OCI-LY7 (cell line): ENCODE results near the gene CRIP2. TPM values are rescaled to one million over a fixed set of nuclear protein-coding genes. Genes with fewer than 3 reads are reported as not detected.
A peak's percentile ranks its signal among the peaks of the same experiment; 100 is the strongest.

Experiments
- BruUV-seq: library from RNA; stranded (reverse); fragments of 400-500 nt; replicated peaks from 2 replicates; lab custom pipeline; 2021; lab: Mats Ljungman, UMichigan
- CTCF ChIA-PET: fragments of 300-600 bp; sonication (Branson Sonifier 250); formaldehyde crosslinking; loops from one replicate; lab custom pipeline; 2022; ENCODE audit warnings: antibody characterized with exemption; ENCODE audit not compliant: unreplicated experiment; lab: Charles Lee
- POLR2A ChIA-PET: fragments of 300-600 bp; sonication (Branson Sonifier 250); formaldehyde crosslinking; loops from one replicate; lab custom pipeline; 2022; ENCODE audit warnings: antibody characterized with exemption; lab: Charles Lee
- DNase-seq: peaks from one replicate; pipeline ENCODE4 v3.0.0-alpha.2; 2015; ENCODE audit warnings: low spot score
- H2AFZ ChIP-seq: fragments of 200-600 bp; sonication (generic), shearing (Covaris generic); 2 replicates; pipeline ENCODE4 v1.6.1; 2014; ENCODE audit warnings: mild to moderate bottlenecking, antibody characterized with exemption, low read length, moderate library complexity
- H3K27ac ChIP-seq: fragments of 200-600 bp; sonication (generic); 2 replicates; pipeline ENCODE4 v1.5.1; 2014; ENCODE audit warnings: mixed run types, low read depth, mild to moderate bottlenecking, moderate library complexity, low read length, inconsistent platforms; ENCODE audit not compliant: poor library complexity, severe bottlenecking
- H3K36me3 ChIP-seq: fragments of 200-600 bp; sonication (generic); 2 replicates; pipeline ENCODE4 v1.6.1; 2014; ENCODE audit warnings: mild to moderate bottlenecking, antibody characterized with exemption, low read length, moderate library complexity, mixed read lengths; ENCODE audit not compliant: insufficient read depth
- H3K4me1 ChIP-seq: fragments of 200-600 bp; sonication (generic); 2 replicates; pipeline ENCODE4 v1.5.1; 2014; ENCODE audit warnings: mild to moderate bottlenecking, low read length; ENCODE audit not compliant: insufficient read depth, poor library complexity, severe bottlenecking
- H3K4me2 ChIP-seq: fragments of 200-600 bp; sonication (generic); 2 replicates; pipeline ENCODE4 v1.6.1; 2014; ENCODE audit warnings: mild to moderate bottlenecking, low read length
- H3K4me3 ChIP-seq: fragments of 200-600 bp; sonication (generic); 2 replicates; pipeline ENCODE4 v1.5.1; 2014; ENCODE audit warnings: mild to moderate bottlenecking, low read depth, low read length; ENCODE audit not compliant: poor library complexity, severe bottlenecking
- H3K79me2 ChIP-seq: fragments of 200-600 bp; sonication (generic); 2 replicates; pipeline ENCODE4 v1.6.1; 2016; ENCODE audit warnings: low read depth, mild to moderate bottlenecking, low read length, moderate library complexity, mixed read lengths; ENCODE audit not compliant: insufficient read depth
- H3K9me2 ChIP-seq: fragments of 200-600 bp; sonication (generic); 2 replicates; pipeline ENCODE4 v1.6.1; 2016; ENCODE audit warnings: mild to moderate bottlenecking, low read length, mixed read lengths; ENCODE audit not compliant: insufficient read depth
- H3K9me3 ChIP-seq: fragments of 200-600 bp; sonication (generic); 2 replicates; pipeline ENCODE4 v1.6.1; 2014; ENCODE audit warnings: mild to moderate bottlenecking, mixed run types, low read length, mixed read lengths
- H4K20me1 ChIP-seq: fragments of 200-600 bp; sonication (generic); 2 replicates; pipeline ENCODE4 v1.6.1; 2014; ENCODE audit warnings: mild to moderate bottlenecking, antibody characterized with exemption, low read length, moderate library complexity, mixed read lengths; ENCODE audit not compliant: insufficient read depth
- CTCF ChIP-seq: fragments of 200-600 bp; sonication (generic); conservative IDR thresholded peaks from 2 replicates; pipeline ENCODE4 v1.5.1; 2014; ENCODE audit warnings: mild to moderate bottlenecking, antibody characterized with exemption, low read length, moderate library complexity, mixed read lengths
- EZH2phosphoT487 ChIP-seq: fragments of 200-600 bp; sonication (generic); IDR thresholded peaks from 2 replicates; pipeline ENCODE4 v1.6.1; 2018; ENCODE audit warnings: low read depth, borderline replicate concordance, mild to moderate bottlenecking, mixed run types, antibody characterized with exemption, low read length, moderate library complexity, mixed read lengths
- intact Hi-C: fragments of 100-400 bp; cut with micrococcal nuclease; formaldehyde crosslinking; loops from one replicate; pipeline ENCODE4 v1.10.0; 2022; ENCODE audit not compliant: unreplicated experiment
- total RNA-seq, 2 experiments: library from RNA; depleted of rRNA in 1 of 2; stranded (reverse); fragments of >200 nt in 1 of 2; shearing (Covaris generic) in 1 of 2; gene quantifications; 2 replicates each; pipeline ENCODE4 v1.2.3, GENCODE V29; 2014 to 2022

The CRIP2 gene
- total RNA-seq, 2 experiments from 2014 or later: not detected

- H4K20me1 ChIP-seq: no peaks in the 10 kb centered on the region
- no peak overlapping the region for H3K27ac ChIP-seq
- peak overlapping the region; percentile 7 for H3K4me3 ChIP-seq
- H3K79me2 ChIP-seq: no peaks in the 10 kb centered on the region
- peaks cover 22% of the 10 kb centered on the region for H3K4me1 ChIP-seq
- H3K9me3 ChIP-seq: no peaks in the 10 kb centered on the region
- intact Hi-C loops: loop anchor here (1.0 to 2.0 kb wide), 2 partner anchors 46 to 111 kb away; no protein-coding TSS in a partner anchor
- peak; percentile 80 for DNase-seq
- no TSS peak for BruUV-seq
- 0 out of 2 replicates have a peak, but pooled peaks have one; percentile 29 for TF ChIP-seq CTCF
- TF ChIP-seq EZH2phosphoT487: no peak
- H3K4me2 ChIP-seq: peak overlapping the region; percentile 70; the same call in 1 of the 2 replicates
- no peaks in the 10 kb centered on the region for H3K9me2 ChIP-seq
- no peak overlapping the region for H2AFZ ChIP-seq
- no peaks in the 10 kb centered on the region for H3K36me3 ChIP-seq
- ChIA-PET CTCF (interaction anchor here (0.6 kb wide), 1 partner anchor 10 kb away, joined by 17 read pairs; no protein-coding TSS in a partner anchor), POLR2A (interaction anchor here (1.2 kb wide), 1 partner anchor 51 kb away, joined by 3 read pairs; no protein-coding TSS in a partner anchor)
Measured at GRCh38 chr14:105481886-105482457, 7.4 kb downstream of the CRIP2 start.

- Histone ChIP-seq H3K9me2 (no peaks in the 10 kb centered on the region), H3K4me2 (no peak overlapping the region), H3K9me3 (no peaks in the 10 kb centered on the region), H3K36me3 (no peaks in the 10 kb centered on the region), H4K20me1 (no peaks in the 10 kb centered on the region), H2AFZ (no peak overlapping the region), H3K79me2 (no peaks in the 10 kb centered on the region), H3K27ac (no peak overlapping the region), H3K4me1 (peaks cover 28% of the 10 kb centered on the region), H3K4me3 (no peak overlapping the region)
- intact Hi-C loops: no loop called here
- no TSS peak for BruUV-seq
- POLR2A ChIA-PET: interaction anchor here (1.2 kb wide), 1 partner anchor 50 kb away, joined by 3 read pairs; no protein-coding TSS in a partner anchor
- no peak for DNase-seq
- CTCF ChIA-PET: no interaction called here
- TF ChIP-seq CTCF (no peak), EZH2phosphoT487 (no peak)
Measured at GRCh38 chr14:105482486-105483110, 8.0 kb downstream of the CRIP2 start.
